GM23338 (cell line): Measurements from ENCODE around the gene SHISA9.

Experiments
- CREB1 ChIP-seq: fragments of 250-450 bp; sonication (Bioruptor Pico); IDR thresholded peaks from 2 replicates; pipeline ENCODE4 v1.5.0; 2020; ENCODE audit warnings: low read depth, mild to moderate bottlenecking, moderate library complexity
- CTCF ChIP-seq, 2 experiments: fragments of 200-600 bp in 1 of 2; sonication (generic) in 1 of 2; conservative IDR thresholded peaks; 2 replicates each; pipeline versions ENCODE4 v1.5.1 to v1.6.1; 2016 to 2017; ENCODE audit warnings: antibody characterized with exemption in 2 of 2, low read depth in 2 of 2, mild to moderate bottlenecking in 2 of 2, moderate library complexity in 1 of 2
- EZH2 ChIP-seq: fragments of 200-600 bp; sonication (generic); IDR thresholded peaks from one replicate; pipeline ENCODE4 v1.8.0; 2017; ENCODE audit warnings: antibody characterized with exemption, mild to moderate bottlenecking, low read depth; ENCODE audit not compliant: unreplicated experiment
- EZH2phosphoT487 ChIP-seq: fragments of 200-600 bp; sonication (generic); IDR thresholded peaks from one replicate; pipeline ENCODE4 v1.8.1; 2018; ENCODE audit warnings: antibody characterized with exemption; ENCODE audit not compliant: unreplicated experiment
- POLR2AphosphoS5 ChIP-seq: IDR thresholded peaks from 2 replicates; pipeline ENCODE4 v1.6.1; 2016; ENCODE audit warnings: antibody characterized with exemption, low read depth
- REST ChIP-seq: IDR thresholded peaks from one replicate; pipeline ENCODE4 v1.6.1; 2018; ENCODE audit warnings: antibody characterized with exemption; ENCODE audit not compliant: unreplicated experiment
- ZNF114 ChIP-seq: fragments of 250-450 bp; sonication (Bioruptor Pico); IDR thresholded peaks from 2 replicates; pipeline ENCODE4 v1.5.0; 2020; ENCODE audit warnings: mild to moderate bottlenecking, moderate library complexity

- TF ChIP-seq REST (no peak), CTCF (conservative IDR thresholded peaks at IDR 0.05; ENCODE audit: low read depth in 2 of 2) (no peak), CREB1 (CRISPR knock-in tag) (no peak), EZH2phosphoT487 (no peak), EZH2 (no peak), ZNF114 (CRISPR knock-in tag) (no peak), POLR2AphosphoS5 (no peak)
Observed at GRCh38 chr16:12881740-12882139, 19.7 kb upstream of the SHISA9 start.
